GM19351 (cell line): ENCODE measurements around the gene RDX.
"Not testable (repeated sequence)": the region's sequence is repeated elsewhere in the genome, so short reads cannot be mapped to it uniquely, and the experiment has no call there.

ENCODE experiments used
- ATAC-seq: cut with Tn5 transposase; IDR thresholded peaks from one replicate; pipeline ENCODE4 v1.9.1; 2021; ENCODE audit warnings: mild to moderate bottlenecking, moderate library complexity; ENCODE audit not compliant: unreplicated experiment

The RDX gene

DNA sequence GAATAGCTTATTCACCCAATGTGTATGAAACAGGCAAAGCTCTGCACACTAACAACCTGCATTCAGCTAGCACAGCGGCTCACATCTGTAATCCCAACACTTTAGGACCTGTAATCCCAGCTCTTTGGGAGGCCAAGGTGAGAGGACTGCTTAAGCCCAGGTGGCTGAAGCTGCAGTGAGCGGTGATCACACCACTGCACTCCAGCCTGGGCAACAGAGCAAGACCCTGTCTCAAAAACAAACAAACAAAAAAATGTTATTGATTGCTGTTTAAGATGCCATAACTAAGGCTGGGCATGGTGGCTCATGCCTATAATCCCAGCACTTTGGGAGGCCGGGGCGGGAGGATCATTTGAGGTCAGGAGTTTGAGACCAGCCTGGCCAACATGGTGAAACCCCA lies 15.8 kb downstream of the RDX start:
- not testable (repeated sequence) for ATAC-seq

DNA sequence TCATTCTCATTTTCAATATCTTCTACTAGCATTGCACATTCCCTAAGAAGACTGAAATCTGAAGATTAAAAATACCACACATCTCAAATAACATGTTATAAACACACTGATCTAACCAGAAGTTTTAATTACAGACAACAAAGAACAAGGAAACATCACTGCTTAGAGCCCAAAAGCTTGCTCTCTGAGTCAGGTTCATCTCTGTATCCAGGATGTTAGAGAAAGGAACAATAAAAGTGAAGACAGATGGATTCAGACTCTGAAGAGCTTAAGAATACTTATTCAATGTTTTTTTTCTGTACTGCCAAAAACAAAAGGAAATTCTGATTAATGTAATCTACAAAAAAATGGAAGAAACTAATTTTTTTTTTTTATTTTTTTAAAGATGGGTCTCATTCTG lies 16.5 kb downstream of the RDX start:
- ATAC-seq = no peak

- ATAC-seq = no peak
These were observed 23.5 kb downstream of the RDX start for GRCh38 chr11:110272919-110273318.

DNA sequence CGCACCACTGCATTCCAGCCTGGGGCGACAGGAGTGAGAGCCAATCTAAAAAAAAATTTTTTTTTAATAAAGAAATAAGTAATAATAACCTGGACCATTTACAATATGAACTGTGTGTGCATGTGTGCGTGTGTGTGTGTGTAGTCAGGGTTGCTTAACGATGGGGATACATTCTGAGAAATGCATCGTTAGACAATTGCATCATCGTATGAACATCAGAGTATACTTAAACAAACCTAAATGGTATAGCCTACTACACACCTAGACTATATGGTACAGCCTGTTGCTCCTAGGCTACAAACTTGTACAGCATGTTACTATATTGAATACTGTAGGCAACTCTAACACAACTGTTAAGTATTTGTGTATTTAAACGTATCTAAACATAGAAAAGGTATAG lies 26.4 kb downstream of the RDX start:
- ATAC-seq = no peak

GRCh38 chr11:110268441-110268840 lies 28.0 kb downstream of the RDX start:
- ATAC-seq = no peak

- no peak for ATAC-seq
These were observed 34.4 kb downstream of the RDX start for GRCh38 chr11:110262072-110262403.

DNA sequence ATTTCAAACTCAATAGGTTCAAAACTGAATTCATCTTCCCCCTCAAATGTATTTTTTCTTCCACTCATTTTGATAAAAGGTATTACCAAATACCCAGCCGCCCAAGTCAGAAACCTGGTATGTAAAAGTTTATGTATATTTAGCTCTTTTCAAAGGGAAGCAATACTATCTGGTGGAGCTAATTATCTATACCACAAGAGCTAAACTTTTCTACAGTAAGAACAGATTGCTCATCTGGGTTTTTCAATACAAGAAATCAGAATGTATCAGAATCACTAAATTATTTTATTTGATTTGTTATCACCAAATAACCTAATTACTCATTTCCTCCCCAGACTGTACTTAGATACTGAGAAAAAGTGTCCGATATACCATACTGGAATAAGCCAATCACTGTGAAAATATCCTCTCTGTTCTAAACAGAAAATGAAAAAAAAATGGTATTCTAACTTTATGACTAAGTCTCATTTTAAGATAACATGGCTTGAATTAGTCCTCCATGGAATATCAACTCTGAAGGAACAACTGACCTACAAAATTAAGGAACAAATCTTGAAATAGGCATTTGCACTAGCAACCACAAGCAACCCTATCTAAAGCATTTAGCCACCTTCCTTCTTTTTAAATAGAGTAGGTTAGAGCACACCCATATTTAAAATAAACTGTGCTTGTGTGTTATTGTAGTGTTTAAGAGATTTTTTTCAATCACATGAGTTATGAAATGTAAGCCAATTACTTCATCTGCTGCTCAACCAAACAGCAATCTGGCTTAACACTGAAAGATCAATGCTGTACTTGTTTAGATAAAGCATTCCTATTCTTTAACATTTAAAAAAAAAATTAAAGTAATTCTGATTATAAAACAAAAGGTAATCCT lies 35.0 kb downstream of the RDX start:
- no peak for ATAC-seq

- ATAC-seq = no peak
These were observed 42.9 kb downstream of the RDX start for GRCh38 chr11:110253525-110253924.

GRCh38 chr11:110251836-110252235 lies 44.6 kb downstream of the RDX start:
- ATAC-seq = no peak

DNA sequence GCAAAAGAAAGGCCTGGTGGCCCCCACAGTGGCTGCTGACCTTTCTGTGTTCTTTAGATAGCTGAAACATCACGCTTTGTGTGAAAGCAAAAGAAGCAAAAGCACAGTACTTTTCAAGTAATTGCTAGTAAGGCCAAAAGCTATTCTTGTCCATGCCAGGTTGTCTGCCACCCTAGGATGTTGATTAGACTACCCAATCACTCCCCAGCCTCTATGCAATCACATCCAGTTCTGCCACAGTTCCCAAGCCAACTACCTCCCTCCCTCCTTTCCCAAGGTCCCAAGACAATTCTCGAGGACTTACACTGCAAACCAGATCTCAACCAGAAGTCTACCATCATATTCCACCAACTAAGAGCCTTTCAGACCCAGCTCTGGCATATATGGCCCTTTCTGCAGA lies 46.2 kb downstream of the RDX start:
- no peak for ATAC-seq

DNA sequence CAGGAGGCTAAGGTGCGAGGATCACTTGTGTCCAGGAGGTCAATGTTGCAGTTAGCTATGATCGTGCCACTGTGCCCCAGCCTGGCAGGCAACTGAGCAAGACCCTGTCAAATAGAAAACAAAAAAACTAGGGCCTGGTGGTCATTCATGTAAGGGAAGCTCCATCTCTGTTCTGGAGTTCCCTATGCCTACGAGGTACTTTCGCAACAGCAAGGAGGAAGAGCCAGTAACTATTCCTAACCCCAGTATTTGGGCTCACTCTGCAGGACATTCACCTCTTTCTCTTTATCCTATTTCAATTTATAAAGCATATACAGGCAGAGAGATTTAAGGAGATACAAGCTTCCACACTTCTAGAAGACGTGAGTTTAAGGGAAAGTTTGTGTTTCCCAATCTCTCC lies 46.6 kb downstream of the RDX start:
- no peak for ATAC-seq

DNA sequence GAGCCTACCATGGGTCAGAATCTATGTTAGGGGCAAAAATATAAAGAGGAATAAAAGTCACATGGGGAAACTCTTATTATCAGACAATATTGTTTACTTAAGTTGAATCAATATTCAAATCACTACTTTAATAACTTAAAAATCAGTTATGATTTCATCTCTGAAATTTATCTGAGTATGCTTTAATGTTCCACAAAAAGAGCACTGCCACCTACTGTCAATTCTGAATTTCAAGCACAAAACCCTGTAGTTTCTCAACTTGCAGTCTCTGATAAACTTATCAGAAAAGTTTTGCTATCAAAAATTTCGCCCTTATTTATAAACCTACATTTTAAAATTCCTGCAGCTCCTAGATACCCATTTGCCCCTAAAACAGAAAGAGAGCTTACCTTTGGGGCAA lies 47.3 kb downstream of the RDX start:
- ATAC-seq = no peak

- no peak for ATAC-seq
These were observed 52.6 kb downstream of the RDX start for GRCh38 chr11:110243791-110244190.

DNA sequence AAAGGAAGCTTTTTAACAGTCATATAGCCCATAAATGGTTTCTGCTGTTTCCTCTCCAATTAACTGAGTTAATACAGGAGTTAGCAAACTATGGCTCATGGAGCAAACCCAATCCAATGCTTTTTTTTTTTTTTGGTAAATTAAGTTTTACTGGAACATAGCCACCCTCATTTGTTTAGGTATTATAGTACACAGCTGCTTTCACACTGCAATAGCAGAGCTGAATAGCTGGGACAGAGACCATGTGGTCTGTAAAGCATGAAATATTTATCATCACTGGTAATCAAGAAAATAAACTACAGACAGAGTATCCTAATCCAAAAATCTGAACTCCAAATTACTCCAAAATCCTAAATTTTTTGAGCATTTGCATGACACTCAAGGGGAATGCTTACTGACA lies 53.7 kb downstream of the RDX start:
- no peak for ATAC-seq

DNA sequence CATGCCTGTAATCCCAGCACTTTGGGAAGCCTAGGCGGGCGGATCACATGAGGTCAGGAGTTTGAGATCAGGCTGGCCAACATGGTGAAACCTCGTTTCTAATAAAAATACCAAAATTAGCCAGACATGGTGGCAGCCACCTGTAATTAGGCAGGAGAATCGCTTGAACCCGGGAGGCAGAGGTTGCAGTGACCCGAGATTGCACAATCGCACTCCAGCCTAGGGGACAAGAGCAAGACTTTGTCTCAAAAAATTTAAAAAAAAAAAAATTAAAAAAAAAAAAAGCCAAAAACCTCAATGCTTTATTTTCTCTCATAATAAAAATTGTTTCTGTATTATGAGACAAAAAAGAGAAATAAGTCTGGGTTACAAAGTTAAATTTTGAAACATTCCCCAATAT lies 54.2 kb downstream of the RDX start:
- ATAC-seq = no peak

- no peak for ATAC-seq
These were observed 60.4 kb downstream of the RDX start for GRCh38 chr11:110235966-110236365.

- ATAC-seq = no peak
These were observed 66.0 kb downstream of the RDX start for GRCh38 chr11:110230377-110230776.

GRCh38 chr11:110219006-110219785 lies 77.2 kb downstream of the RDX start:
- ATAC-seq = no peak

GRCh38 chr11:110217936-110218335 lies 78.5 kb downstream of the RDX start:
- ATAC-seq = no peak

DNA sequence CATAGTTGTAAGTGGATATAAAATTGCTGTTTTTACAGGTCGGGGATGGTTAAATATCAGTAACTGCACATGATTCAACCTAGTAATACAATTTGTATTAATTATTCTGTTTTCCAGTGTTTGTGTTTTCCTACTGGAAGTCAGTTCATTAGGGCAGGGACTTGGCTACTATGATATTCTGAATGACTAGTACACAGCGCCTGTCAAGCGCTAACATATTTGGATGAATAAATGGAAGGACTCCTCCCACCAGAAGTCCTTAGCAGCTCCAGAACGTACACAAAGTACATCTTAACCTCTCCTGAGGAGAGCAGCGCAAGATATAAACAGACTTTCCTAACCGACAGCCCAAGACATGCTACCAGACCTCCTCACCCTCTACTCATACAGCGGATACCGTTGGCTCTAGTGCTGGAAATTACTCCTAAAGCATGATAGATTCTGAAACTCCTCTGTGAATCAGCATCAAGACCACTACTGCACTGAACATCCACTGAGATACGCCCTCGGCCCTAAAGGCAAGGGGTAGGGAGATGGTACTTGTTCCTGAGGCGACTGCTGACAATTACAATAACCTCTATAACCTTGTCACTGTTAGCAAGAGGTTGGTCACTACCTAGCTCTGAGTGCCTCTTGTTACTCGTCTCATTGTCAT lies 79.1 kb downstream of the RDX start:
- ATAC-seq = no peak

- not testable (repeated sequence) for ATAC-seq
These were observed 87.1 kb downstream of the RDX start for GRCh38 chr11:110209313-110209694.
